ENCODE data around the gene AIFM2.
"Not testable (repeated sequence)": the region's sequence is repeated elsewhere in the genome, so short reads cannot be mapped to it uniquely, and the experiment has no call there.

The AIFM2 gene

GRCh38 chr10:70115948-70116682 is 16.5 kb downstream of the AIFM2 start:
- no peak overlapping the region for H3K27ac ChIP-seq (ENCODE audit: low read depth, low read length)
- H3K4me3 ChIP-seq (ENCODE audit: low read depth in 1 of 2, low read length in 2 of 2) = no peak overlapping the region
- no peak overlapping the region for H3K9ac ChIP-seq (ENCODE audit: low read depth in 1 of 2, low read length in 2 of 2)
- peaks cover 15 to 78% of the 10 kb centered on the region in 2 donors for H3K36me3 ChIP-seq (ENCODE audit: control insufficient read depth in 1 of 2, insufficient read depth in 2 of 2, low read length in 2 of 2)
- no peaks in the 10 kb centered on the region for H3K4me1 ChIP-seq (ENCODE audit: control insufficient read depth in 1 of 2, insufficient read depth in 2 of 2, low read length in 2 of 2)
- no peaks in the 10 kb centered on the region for H3K9me3 ChIP-seq (ENCODE audit: control insufficient read depth in 1 of 2, low read length in 2 of 2)
- H3K27me3 ChIP-seq (ENCODE audit: control insufficient read depth in 1 of 2, insufficient read depth in 2 of 2, low read length in 2 of 2) = no peaks in the 10 kb centered on the region

- H3K4me1 ChIP-seq (ENCODE audit: control insufficient read depth in 1 of 2, insufficient read depth in 2 of 2, low read length in 2 of 2) = no peaks in the 10 kb centered on the region
- H3K9ac ChIP-seq (ENCODE audit: low read depth in 1 of 2, low read length in 2 of 2) = no peak overlapping the region
- peaks cover 8 to 69% of the 10 kb centered on the region in 2 donors for H3K36me3 ChIP-seq (ENCODE audit: control insufficient read depth in 1 of 2, insufficient read depth in 2 of 2, low read length in 2 of 2)
- H3K4me3 ChIP-seq (ENCODE audit: low read depth in 1 of 2, low read length in 2 of 2) = no peak overlapping the region
- no peak overlapping the region for H3K27ac ChIP-seq (ENCODE audit: low read depth, low read length)
- H3K9me3 ChIP-seq (ENCODE audit: control insufficient read depth in 1 of 2, low read length in 2 of 2) = no peaks in the 10 kb centered on the region
- H3K27me3 ChIP-seq (ENCODE audit: control insufficient read depth in 1 of 2, insufficient read depth in 2 of 2, low read length in 2 of 2) = no peaks in the 10 kb centered on the region
These were observed 17.7 kb downstream of the AIFM2 start for GRCh38 chr10:70114902-70115301.

- H3K27me3 ChIP-seq (ENCODE audit: control insufficient read depth in 1 of 2, insufficient read depth in 2 of 2, low read length in 2 of 2) = no peaks in the 10 kb centered on the region
- peaks cover 7 to 57% of the 10 kb centered on the region in 2 donors for H3K36me3 ChIP-seq (ENCODE audit: control insufficient read depth in 1 of 2, insufficient read depth in 2 of 2, low read length in 2 of 2)
- no peaks in the 10 kb centered on the region for H3K9me3 ChIP-seq (ENCODE audit: control insufficient read depth in 1 of 2, low read length in 2 of 2)
- H3K4me3 ChIP-seq (ENCODE audit: low read depth in 1 of 2, low read length in 2 of 2) = no peak overlapping the region
- H3K9ac ChIP-seq (ENCODE audit: low read depth in 1 of 2, low read length in 2 of 2) = no peak overlapping the region
- H3K4me1 ChIP-seq (ENCODE audit: control insufficient read depth in 1 of 2, insufficient read depth in 2 of 2, low read length in 2 of 2) = no peaks in the 10 kb centered on the region
- no peak overlapping the region for H3K27ac ChIP-seq (ENCODE audit: low read depth, low read length)
These were observed 20.6 kb downstream of the AIFM2 start for GRCh38 chr10:70112071-70112470.

GRCh38 chr10:70111496-70111895 is 21.1 kb downstream of the AIFM2 start:
- no peaks in the 10 kb centered on the region for H3K27me3 ChIP-seq (ENCODE audit: control insufficient read depth in 1 of 2, insufficient read depth in 2 of 2, low read length in 2 of 2)
- H3K4me1 ChIP-seq (ENCODE audit: control insufficient read depth in 1 of 2, insufficient read depth in 2 of 2, low read length in 2 of 2) = no peaks in the 10 kb centered on the region
- H3K36me3 ChIP-seq (ENCODE audit: control insufficient read depth in 1 of 2, insufficient read depth in 2 of 2, low read length in 2 of 2) = peaks cover 7 to 54% of the 10 kb centered on the region in 2 donors
- H3K9ac ChIP-seq (ENCODE audit: low read depth in 1 of 2, low read length in 2 of 2) = no peak overlapping the region
- H3K27ac ChIP-seq (ENCODE audit: low read depth, low read length) = no peak overlapping the region
- no peak overlapping the region for H3K4me3 ChIP-seq (ENCODE audit: low read depth in 1 of 2, low read length in 2 of 2)
- no peaks in the 10 kb centered on the region for H3K9me3 ChIP-seq (ENCODE audit: control insufficient read depth in 1 of 2, low read length in 2 of 2)

GRCh38 chr10:70109064-70109729 is 23.4 kb downstream of the AIFM2 start:
- H3K36me3 ChIP-seq (ENCODE audit: control insufficient read depth in 1 of 2, insufficient read depth in 2 of 2, low read length in 2 of 2) = peaks cover 4 to 46% of the 10 kb centered on the region in 2 donors

GRCh38 chr10:70106958-70107791 is 25.4 kb downstream of the AIFM2 start:
- Histone ChIP-seq H3K9ac (ENCODE audit: low read depth in 1 of 2, low read length in 2 of 2) (no peak overlapping the region), H3K36me3 (ENCODE audit: control insufficient read depth in 1 of 2, insufficient read depth in 2 of 2, low read length in 2 of 2) (peaks cover 0 to 28% of the 10 kb centered on the region in 2 donors), H3K9me3 (ENCODE audit: control insufficient read depth in 1 of 2, low read length in 2 of 2) (no peaks in the 10 kb centered on the region), H3K27me3 (ENCODE audit: control insufficient read depth in 1 of 2, insufficient read depth in 2 of 2, low read length in 2 of 2) (no peaks in the 10 kb centered on the region), H3K4me1 (ENCODE audit: control insufficient read depth in 1 of 2, insufficient read depth in 2 of 2, low read length in 2 of 2) (no peaks in the 10 kb centered on the region), H3K27ac (ENCODE audit: low read depth, low read length) (no peak overlapping the region), H3K4me3 (ENCODE audit: low read depth in 1 of 2, low read length in 2 of 2) (no peak overlapping the region)

More at GRCh38 chr10:70109064-70109729, 23.4 kb downstream of the AIFM2 start:
- Histone ChIP-seq H3K9me3 (ENCODE audit: control insufficient read depth in 1 of 2, low read length in 2 of 2) (no peaks in the 10 kb centered on the region), H3K27me3 (ENCODE audit: control insufficient read depth in 1 of 2, insufficient read depth in 2 of 2, low read length in 2 of 2) (no peaks in the 10 kb centered on the region), H3K4me1 (ENCODE audit: control insufficient read depth in 1 of 2, insufficient read depth in 2 of 2, low read length in 2 of 2) (no peaks in the 10 kb centered on the region), H3K4me3 (ENCODE audit: low read depth in 1 of 2, low read length in 2 of 2) (no peak overlapping the region), H3K27ac (ENCODE audit: low read depth, low read length) (no peak overlapping the region), H3K9ac (ENCODE audit: low read depth in 1 of 2, low read length in 2 of 2) (no peak overlapping the region)

- H3K36me3 ChIP-seq (ENCODE audit: control insufficient read depth in 1 of 2, insufficient read depth in 2 of 2, low read length in 2 of 2) = peaks cover 8 to 29% of the 10 kb centered on the region in 2 donors
- no peaks in the 10 kb centered on the region for H3K4me1 ChIP-seq (ENCODE audit: control insufficient read depth in 1 of 2, insufficient read depth in 2 of 2, low read length in 2 of 2)
- H3K4me3 ChIP-seq (ENCODE audit: low read depth in 1 of 2, low read length in 2 of 2) = no peak overlapping the region
- H3K9ac ChIP-seq (ENCODE audit: low read depth in 1 of 2, low read length in 2 of 2) = no peak overlapping the region
- H3K9me3 ChIP-seq (ENCODE audit: control insufficient read depth in 1 of 2, low read length in 2 of 2) = no peaks in the 10 kb centered on the region
- no peaks in the 10 kb centered on the region for H3K27me3 ChIP-seq (ENCODE audit: control insufficient read depth in 1 of 2, insufficient read depth in 2 of 2, low read length in 2 of 2)
- no peak overlapping the region for H3K27ac ChIP-seq (ENCODE audit: low read depth, low read length)
These were observed 31.0 kb downstream of the AIFM2 start for GRCh38 chr10:70101668-70102067.

GRCh38 chr10:70101068-70101562 is 31.5 kb downstream of the AIFM2 start:
- not testable (repeated sequence) for H3K9ac ChIP-seq (ENCODE audit: low read depth in 1 of 2, low read length in 2 of 2); H3K4me3 ChIP-seq (ENCODE audit: low read depth in 1 of 2, low read length in 2 of 2); H3K27me3 ChIP-seq (ENCODE audit: control insufficient read depth in 1 of 2, insufficient read depth in 2 of 2, low read length in 2 of 2); H3K4me1 ChIP-seq (ENCODE audit: control insufficient read depth in 1 of 2, insufficient read depth in 2 of 2, low read length in 2 of 2); H3K9me3 ChIP-seq (ENCODE audit: control insufficient read depth in 1 of 2, low read length in 2 of 2); H3K27ac ChIP-seq (ENCODE audit: low read depth, low read length)
- H3K36me3 ChIP-seq (ENCODE audit: control insufficient read depth in 1 of 2, insufficient read depth in 2 of 2, low read length in 2 of 2) = peaks cover 8 to 34% of the 10 kb centered on the region in 2 donors

- H3K27me3 ChIP-seq (ENCODE audit: control insufficient read depth in 1 of 2, insufficient read depth in 2 of 2, low read length in 2 of 2) = no peaks in the 10 kb centered on the region
- H3K4me3 ChIP-seq (ENCODE audit: low read depth in 1 of 2, low read length in 2 of 2) = no peak overlapping the region
- H3K4me1 ChIP-seq (ENCODE audit: control insufficient read depth in 1 of 2, insufficient read depth in 2 of 2, low read length in 2 of 2) = no peaks in the 10 kb centered on the region
- H3K9ac ChIP-seq (ENCODE audit: low read depth in 1 of 2, low read length in 2 of 2) = no peak overlapping the region
- H3K27ac ChIP-seq (ENCODE audit: low read depth, low read length) = no peak overlapping the region
- H3K36me3 ChIP-seq (ENCODE audit: control insufficient read depth in 1 of 2, insufficient read depth in 2 of 2, low read length in 2 of 2) = peaks cover 8 to 49% of the 10 kb centered on the region in 2 donors
- no peaks in the 10 kb centered on the region for H3K9me3 ChIP-seq (ENCODE audit: control insufficient read depth in 1 of 2, low read length in 2 of 2)
These were observed 34.4 kb downstream of the AIFM2 start for GRCh38 chr10:70098271-70098670.

- H3K4me3 ChIP-seq (ENCODE audit: low read depth in 1 of 2, low read length in 2 of 2) = no peak overlapping the region
- H3K27me3 ChIP-seq (ENCODE audit: control insufficient read depth in 1 of 2, insufficient read depth in 2 of 2, low read length in 2 of 2) = no peaks in the 10 kb centered on the region
- H3K36me3 ChIP-seq (ENCODE audit: control insufficient read depth in 1 of 2, insufficient read depth in 2 of 2, low read length in 2 of 2) = peaks cover 8 to 51% of the 10 kb centered on the region in 2 donors
- H3K4me1 ChIP-seq (ENCODE audit: control insufficient read depth in 1 of 2, insufficient read depth in 2 of 2, low read length in 2 of 2) = no peaks in the 10 kb centered on the region
- H3K9ac ChIP-seq (ENCODE audit: low read depth in 1 of 2, low read length in 2 of 2) = no peak overlapping the region
- H3K9me3 ChIP-seq (ENCODE audit: control insufficient read depth in 1 of 2, low read length in 2 of 2) = no peaks in the 10 kb centered on the region
- H3K27ac ChIP-seq (ENCODE audit: low read depth, low read length) = no peak overlapping the region
These were observed 35.2 kb downstream of the AIFM2 start for GRCh38 chr10:70097459-70097858.

Measured in duodenal mucosa (tissue), 2 donors.